Activated T-helper 9 cell treated with anti-CD3 and anti-CD28 coated beads, Interleukin-2, amount 50 U/mL, for 16 hours (primary cell): ENCODE results near the gene PRRX2.

Experiments
- DNase-seq: peaks from one replicate; pipeline ENCODE4 v3.0.0-alpha.2; 2020; ENCODE audit warnings: low read depth

Gene PRRX2

DNA sequence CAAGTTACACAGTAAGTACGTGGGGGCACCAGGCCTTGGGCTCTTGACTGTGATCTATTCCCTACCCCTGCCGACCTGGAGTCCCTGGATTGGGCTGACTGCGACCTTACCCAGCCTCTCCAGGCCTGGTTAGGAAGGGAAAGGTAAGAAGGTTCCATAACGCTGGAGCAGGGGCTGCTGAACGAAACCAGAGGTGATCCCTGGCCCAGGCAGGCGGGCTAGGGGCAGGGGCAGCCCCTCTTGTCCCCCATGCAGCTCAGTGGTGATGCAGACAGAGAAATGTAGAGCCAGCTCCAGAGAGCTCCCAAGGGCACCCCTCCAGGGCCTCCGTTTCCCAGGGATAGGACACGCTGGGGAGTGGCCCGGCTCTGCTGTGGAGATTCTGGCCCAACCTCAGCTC, 14.1 kb downstream of the PRRX2 start:
- no peak for DNase-seq

DNA sequence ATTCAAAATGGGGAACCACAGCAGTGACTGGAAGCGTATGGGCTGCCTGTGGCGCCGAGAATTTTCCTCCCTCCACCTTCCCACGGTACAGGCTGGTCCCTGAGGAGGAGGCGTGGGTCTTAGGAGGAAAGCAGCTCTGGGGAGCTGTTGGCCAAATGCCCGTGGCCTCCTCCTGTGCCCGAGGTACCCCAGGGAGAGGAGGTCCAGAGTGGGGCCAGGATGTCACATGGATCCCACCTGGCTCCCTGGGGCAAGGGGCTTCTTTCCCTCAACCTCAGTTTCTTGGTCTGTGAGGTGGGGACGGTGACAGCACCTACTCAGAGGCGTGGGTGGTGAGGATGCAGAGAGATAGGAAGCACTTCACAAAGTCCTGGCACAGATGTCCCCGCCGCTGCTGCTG, 16.5 kb downstream of the PRRX2 start:
- no peak for DNase-seq

DNA sequence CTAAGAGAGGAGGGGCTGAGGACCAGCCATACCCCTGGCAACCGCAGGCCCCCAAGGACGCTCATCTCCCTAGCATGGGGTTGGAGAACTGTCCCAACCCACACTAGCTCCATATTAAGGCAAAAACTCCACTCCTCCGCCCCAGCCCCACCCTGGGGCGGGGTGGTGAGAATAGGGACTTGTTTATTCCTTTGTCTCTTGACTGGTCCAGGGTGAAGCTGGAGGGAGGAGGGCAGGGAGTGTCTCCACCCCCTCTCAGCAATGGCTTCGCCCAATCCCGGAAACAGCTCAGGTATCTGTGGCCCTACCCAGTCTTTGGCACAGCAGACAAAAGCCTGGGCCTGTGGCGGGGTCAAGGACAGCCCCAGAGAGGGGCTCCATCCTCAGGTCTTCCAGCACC, 16.9 kb downstream of the PRRX2 start:
- no peak for DNase-seq

DNA sequence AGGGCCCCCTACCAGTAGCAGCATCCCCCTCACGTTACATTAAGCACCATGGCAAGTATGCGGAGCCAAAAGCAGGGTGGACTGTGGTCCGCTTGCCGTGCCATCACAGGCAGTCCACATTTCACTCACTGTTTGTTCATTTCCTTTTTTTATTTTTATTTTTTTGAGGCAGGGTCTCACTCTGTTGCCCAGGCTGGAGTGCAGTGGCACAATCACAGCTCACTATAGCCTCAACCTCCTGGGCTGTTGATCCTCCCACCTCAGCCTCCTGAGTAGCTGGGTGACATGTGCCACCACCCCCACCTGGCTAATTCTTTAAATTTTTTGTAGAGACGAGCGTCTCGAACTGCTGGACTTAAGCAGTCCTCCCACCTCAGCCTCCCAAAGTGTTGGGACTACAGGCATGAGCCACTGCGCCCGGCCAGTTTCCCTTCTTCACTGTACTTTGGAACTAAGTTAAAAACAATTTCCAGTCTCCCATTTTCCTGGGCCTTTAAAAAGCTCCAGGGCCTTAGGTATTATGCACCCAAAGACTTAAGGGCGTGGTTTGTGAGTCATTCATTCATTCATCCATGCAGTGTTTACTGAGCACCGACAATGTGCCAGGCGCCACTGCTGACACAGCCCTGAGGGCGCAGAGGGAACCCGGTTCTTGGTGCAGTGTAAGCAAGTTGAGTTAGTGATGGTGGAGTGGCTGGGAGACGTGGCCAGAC, 19.9 kb downstream of the PRRX2 start:
- DNase-seq, result no peak

DNA sequence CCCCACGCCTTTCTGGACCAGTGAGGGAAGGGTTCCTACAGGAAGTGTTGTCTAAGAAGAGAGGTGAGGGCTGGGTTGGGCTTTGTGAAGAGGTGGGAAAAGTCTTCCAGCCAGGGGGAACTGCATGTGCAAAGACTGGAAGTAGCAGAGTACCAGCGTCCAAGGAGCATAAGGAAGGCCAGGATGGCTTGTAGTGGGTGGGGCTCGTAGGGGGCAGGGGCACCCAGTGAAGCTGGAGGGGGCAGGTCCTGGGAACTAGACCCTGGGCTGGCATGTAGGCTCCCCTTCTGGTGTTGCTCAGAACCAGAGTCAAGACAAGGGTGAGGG, 20.4 kb downstream of the PRRX2 start:
- no peak for DNase-seq

DNA sequence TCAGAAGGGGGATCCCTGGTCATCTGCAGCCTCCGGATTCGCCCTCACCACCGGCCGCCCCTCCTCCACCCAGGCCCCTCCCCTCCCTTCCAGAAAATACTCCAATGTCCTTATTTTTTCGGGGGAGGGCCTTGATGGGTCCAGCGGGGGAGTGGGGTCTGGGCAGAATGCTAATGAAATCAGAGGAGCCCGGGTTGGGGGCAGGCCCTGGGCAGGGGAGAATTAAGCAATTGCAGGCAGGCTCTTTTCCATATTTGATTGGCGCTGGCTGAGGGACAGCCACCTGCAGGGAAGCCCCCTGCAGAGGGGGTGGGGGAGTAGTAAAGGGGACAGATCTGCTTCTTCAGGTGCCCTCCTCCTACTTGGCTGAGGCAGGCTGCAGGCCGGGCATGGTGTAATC, 21.3 kb downstream of the PRRX2 start:
- DNase-seq, result no peak

DNA sequence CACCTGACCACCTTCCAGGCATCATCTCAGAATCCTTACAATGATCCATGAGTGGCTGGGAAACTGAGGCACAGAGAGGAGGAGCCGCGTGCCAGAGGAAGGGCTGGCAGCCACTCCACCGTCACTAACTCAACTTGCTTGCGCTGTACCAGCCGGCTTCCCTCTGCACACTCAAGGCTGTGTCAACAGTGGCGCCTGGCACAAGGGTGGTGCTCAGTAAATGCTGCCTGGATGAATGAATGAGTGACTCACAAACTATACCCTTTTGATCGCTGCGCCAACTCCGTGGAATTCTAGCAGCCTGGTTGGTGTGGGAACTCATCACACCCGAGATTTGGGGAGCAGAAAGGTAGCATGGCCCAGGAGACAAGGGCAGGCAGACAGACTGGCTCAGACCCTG, 21.9 kb downstream of the PRRX2 start:
- no peak for DNase-seq

DNA sequence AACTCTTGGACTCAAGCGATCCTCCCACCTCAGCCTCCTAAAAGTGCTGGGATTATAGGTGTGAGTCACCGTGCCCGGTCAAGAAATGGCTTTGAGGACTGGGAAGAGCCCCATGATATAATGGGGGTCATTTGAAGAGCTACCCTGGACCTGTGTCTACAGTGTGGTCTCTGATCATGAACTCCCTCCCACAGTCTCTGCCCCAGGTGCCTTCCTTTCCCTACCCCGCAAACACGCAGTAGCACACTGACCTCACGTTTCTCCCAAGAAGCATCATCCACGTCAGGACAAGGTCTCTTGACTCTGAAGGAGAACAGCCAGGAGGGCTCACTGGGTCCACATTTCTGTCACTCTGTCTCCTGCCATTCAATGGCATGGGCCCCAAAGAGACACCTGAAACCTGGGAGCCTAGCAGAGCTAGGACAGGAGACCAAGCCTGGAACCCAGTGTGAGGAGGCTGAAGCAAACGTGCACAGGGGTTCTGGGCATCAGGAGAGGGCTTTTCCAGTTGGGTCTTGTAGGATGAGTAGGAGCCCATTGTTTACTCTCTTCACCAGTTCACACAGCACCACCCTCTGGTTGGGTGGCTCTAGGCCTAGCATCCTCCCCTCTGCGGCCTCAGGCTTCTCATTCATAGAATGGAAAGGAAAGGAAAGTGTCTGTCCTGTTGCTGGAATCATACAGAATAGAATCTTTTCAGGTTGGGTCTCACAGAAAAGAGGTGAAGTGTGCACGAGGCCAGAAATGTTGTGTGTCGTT, 23.0 kb downstream of the PRRX2 start:
- DNase-seq, result no peak

DNA sequence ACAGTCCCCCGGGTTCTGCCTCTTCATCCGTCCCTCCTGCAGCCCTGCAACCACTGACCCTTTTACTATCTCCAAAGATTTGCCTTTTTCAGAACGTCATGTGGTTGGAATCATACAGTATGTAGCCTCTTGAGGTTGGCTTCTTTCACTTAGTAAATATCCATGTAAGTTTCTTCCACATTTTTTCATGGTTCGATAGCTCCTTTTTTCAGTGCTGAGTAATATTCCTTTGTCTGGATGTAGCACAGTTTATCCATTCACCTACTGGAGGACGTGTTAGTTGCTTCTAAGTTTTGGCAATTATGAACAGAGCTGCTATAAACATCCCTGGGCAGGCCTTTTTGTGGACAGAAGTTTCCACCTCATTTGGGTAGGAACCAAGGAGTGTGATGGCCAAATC, 27.1 kb downstream of the PRRX2 start:
- DNase-seq, result no peak

DNA sequence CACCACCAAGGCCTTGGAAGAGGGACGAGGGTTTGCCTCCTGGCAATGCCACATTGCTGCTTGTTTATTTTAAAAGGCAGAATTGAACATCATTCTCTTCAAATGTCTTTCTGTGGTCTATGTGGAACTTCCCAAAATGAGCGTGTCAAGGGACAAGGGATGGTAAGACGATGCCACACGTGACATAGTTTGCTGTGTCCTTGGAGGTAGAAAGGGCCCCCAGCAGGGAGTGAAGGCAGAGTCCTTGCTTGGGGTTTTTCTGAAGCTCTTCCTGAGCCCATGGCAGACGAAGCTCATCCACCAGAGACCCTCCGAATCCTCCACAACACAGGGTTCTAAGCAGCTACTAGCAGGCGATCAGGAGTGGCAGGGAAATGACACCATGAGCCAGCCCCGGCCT, 28.3 kb downstream of the PRRX2 start:
- DNase-seq, result no peak

DNA sequence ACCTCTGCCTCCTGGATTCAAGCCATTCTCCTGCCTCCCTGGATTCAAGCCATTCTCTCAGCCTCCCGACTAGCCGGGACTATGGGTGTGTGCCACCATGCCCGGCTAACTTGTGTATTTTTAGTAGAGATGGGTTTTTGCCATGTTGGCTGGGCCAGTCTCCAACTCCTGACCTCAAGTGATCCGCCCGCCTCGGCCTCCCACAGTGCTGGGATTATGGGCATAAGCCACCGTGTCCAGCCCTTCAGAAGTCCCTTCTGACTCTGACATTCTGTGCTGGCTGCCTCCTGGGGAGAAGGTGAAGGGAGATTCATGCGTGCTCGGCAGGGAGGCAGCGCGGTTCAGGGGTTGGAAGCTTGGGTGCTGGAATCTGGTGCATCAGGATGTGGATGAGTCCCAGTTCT, 28.8 kb downstream of the PRRX2 start:
- DNase-seq, result no peak

DNA sequence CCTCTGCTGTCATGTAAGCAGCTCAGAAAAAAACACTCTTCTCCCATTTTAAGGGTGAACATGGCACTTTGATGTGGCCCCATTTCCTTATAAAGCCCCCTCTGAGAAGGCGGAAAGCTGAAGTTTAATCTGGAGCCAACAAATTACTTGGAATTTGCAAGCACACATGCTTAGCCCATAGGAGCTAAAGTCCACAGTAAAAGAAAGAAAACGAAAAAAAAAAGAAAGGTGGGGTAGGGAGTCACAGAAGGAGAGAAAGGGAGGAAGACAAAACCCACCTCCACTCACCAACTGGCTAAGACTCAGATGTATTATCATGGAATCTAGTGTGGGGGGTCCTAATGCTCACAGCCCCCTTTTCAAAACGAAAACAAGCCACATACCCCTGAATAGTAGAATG, 30.4 kb downstream of the PRRX2 start:
- no peak for DNase-seq

DNA sequence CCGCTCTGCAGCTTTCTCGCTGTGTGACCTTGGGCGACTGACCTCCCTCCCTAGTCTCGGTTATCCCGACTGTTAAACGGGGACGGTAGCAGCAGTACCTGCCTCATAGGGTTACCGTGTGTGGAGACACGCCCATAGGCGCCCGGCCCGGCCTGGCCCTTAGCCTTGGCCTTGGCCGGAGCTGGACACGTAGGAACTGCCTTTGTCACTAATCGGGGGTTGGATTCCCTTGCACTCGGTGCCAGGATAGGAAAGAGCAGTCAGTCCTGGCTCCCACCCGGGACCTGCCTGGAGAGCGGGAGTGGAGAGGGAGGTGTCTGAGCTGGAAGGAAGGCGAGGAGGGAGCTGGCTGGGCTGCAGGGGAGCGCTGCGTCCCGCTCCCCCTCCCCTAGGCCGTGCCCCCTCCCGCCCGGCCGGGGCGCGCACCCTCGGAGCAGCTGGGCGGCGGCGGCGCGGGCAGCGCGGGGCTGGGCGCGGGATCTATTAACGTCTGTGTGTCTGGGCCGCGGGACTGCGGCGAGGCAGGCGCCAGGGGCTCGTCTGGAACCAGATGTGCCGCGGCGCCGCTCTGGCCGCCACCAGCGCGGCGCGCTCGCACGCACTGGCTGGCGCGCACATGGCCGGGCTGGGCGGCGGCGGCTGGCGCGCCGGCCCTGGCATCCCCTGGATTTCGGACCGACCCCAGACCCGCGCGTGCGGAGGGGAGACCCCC, 31.7 kb downstream of the PRRX2 start:
- DNase-seq, result no peak

DNA sequence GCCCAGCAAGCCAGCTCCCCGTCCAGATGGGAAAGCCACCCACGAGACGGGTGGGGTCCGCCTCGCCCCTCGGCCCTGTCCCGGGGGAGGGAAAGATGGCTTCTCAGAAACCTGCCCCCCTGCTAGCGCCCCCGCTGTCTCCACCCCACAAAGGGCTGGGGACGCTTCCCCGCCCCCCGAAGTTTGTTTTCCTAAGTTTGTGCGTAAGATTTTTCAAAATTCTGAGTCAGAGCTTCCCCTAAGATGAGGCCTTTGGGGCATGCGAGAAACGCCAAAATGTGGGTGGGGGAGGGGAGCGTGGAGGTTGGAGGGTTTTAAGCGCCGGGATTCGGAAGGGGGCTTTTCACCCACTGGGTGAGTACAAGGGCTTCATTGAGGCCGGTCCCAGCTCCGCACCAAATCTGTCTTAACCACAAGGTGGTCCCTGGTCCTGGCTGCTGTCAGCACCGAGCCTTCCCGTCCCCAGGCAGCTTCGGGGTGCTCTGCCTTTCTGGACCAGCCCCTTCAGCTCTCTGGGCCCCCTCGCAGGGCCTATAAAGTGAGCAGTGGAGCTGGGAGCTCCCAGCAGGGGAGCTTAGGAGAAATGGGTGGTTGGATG, 32.3 kb downstream of the PRRX2 start:
- DNase-seq, result no peak

DNA sequence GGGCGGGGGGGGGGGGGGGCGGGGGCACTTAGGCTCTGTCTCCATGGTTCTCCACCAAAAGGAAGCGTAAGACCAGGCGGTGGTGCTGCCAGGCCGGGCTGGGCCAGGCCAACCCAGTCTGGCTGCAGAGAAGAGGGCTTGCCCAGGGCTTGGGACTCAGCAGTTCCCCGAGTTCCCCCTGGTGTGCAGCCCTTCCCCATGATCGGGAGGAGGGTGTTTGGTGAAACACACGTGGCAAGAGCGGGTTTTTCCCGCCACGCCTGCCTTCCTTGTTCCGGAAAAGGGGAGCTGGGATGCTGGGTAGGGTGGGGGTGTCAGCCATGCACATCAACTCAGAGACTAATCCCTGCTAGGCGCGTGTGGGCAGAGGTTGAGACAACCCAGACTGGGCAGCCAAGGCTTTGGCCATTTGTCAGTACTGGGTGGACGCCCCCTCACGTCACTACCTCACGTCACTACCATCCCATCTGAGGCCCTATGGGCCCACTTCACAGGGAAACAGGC, 32.9 kb downstream of the PRRX2 start:
- no peak for DNase-seq

DNA sequence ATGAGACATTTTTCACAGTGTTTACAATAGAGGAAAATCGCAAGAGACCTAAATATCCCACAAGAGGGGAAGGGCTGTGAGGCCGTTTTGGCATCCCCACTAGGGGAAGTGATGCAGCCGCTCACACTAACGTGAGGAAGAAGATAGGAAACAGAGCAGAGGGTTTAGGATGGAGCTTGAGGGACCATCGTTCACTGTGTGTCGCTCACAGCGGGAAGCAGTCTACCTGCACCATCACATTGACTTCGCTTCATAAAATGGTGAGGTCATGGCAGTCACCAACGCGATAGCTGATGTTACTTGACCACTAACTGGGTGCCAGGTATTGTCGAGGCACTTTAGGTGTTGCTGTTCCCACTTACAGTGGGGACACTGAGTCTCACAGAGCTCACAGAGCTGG, 35.6 kb downstream of the PRRX2 start:
- no peak for DNase-seq

DNA sequence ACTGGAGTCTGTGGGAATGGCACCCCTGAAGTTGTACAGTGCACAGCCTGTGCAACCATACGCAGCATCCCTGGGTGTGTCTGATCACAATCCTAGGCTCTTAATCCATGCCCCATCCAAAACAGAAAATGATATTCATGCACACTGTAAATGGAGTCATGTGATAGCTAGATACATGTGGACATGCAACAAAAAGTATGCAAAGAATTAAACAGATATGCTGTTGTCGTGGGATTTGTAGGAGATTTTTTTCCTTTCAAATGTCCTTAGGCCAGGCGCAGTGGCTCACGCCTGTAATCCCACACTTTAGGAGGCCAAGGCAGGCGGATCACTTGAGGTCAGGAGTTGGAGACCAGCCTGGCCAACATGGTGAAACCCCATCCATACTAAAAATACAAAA, 36.1 kb downstream of the PRRX2 start:
- no peak for DNase-seq

DNA sequence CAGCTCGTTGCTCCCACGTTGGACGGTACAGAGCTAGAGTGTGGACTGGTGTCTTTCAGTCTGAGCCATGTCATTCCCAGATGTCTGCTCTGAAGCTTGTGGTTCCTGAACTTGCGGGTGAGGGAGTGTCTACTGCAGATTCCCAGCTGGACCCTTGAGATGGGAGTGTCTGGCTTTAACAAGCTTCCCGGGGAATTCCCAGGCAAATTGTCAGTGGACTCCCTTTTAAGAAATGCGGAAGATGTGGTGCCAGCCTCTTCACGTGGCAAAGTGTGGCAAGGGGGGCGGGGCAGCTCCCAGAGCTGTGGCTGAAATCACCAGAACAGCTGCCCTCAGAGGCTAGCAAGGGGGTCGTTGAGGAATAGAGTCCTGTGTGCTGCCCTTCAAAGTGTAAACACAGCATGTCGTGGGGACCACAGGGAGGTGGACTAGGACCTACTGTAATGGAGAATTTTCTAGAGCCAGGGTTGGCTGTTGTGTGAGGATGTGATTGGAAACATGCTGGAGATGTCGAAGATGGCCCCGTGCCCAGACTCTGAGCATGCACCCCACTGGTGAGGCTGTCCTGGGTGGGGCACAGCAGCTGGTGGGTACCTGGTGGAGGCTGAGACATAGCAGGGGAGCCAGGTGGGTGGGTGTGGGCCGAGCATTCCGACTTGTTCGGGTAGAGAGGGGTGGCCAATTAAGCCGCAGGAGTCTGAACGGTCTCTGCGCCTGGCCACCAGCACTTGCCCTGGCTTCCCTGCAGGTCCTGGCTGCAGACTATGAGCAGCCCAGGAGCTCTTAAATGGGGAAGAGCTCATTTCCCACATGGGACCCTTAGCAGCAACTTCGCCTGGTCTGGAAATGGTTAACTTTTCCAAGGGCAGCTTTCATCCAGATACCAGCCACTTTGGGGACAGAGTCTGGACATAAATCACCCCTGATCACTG, 37.4 kb downstream of the PRRX2 start:
- no peak for DNase-seq

DNA sequence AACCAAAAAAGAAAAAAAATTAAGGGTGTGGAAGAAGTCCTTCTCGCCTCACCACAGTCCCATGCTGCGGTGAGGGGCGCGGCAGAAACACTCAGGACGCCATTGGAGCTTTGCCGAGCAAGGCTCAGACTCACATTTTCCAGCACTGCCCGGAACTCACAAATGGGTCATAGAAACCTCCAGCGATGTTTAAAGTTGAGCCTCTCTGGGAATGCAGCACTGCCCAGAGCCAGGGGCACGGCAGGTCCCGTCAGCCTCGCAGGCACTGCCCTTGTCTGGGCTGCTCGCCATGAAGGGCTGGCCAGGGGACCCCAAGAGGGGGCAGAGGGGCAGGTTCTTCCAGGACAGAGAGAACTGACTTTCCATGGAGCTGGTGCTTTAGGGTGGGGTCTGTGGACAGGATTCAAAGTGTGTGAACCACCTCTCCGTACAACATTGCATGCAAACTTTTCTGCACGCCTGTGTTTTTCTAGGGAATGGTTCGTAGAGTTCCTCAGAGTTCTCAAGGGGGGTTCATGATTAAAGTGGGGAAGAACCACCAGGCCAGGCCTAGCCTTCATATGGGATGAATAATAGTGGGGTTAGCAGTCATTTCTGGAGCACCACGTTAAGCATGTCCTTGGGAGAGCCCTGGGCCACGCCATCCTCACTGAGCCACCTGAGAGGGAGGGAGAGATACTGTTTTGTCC, 38.4 kb downstream of the PRRX2 start:
- DNase-seq, result no peak

DNA sequence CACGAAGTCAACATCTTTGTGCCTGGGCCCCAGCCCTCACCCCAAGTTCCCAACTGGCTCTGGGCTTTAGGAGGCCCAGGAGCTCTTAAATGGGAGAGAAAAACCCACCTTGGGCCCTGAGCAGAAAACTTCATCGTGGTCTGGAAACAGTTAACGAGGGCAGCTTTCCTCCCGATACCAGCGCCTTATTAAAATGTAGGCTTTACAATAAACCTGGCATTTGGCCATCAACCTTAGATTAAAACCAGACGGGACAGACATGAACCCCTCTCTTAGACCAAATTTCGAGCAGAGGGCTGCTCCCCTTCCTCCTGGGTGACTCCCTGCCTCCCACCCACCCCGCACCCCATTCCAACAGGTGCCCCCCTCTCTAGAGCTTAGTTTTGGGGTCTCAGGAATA, 39.4 kb downstream of the PRRX2 start:
- DNase-seq, result no peak

DNA sequence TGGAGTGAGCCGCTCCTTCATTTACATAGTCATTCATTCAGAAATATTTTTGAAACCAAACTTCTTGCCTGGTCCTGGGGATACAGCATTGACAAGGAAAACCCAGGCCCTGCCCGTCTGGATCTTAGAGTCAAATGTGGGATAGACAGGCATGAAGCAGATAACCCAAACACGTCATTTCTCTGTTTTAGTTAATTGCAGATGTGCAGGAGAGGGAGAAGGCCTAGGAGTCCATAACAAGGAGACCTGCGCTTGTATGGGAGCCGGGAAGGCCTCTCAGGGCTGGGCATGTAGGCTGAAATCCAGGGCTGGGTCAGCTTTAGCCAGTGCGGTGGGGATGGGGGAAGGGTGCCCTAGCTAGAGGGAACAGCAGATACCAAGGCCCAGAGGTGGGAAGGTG, 43.3 kb downstream of the PRRX2 start:
- no peak for DNase-seq
